HCEC 1CT (cell line): ENCODE measurements around the gene GCLM.
"Not testable (repeated sequence)": the region's sequence is repeated elsewhere in the genome, so short reads cannot be mapped to it uniquely, and the experiment has no call there.

ENCODE experiments used
- DNase-seq: peaks from one replicate; pipeline ENCODE4 v3.0.0-alpha.2; 2017

The GCLM gene

GRCh38 chr1:93909146-93910050, at the start of gene GCLM:
Gene GCLM (minus strand): TSS chr1:93909430. CDS start chr1:93909163, 267 bp downstream.
- DNase-seq: peak; percentile 94

GRCh38 chr1:93958726-93959100, 49.5 kb upstream of the GCLM start:
- no peak for DNase-seq

GRCh38 chr1:93958032-93958725, 48.9 kb upstream of the GCLM start:
- peak; percentile 1 for DNase-seq

GRCh38 chr1:93955765-93956164, 46.5 kb upstream of the GCLM start:
- no peak for DNase-seq

- not testable (repeated sequence) for DNase-seq
Measured at GRCh38 chr1:93947002-93947686, 37.9 kb upstream of the GCLM start.

GRCh38 chr1:93938461-93939145, 29.4 kb upstream of the GCLM start:
- DNase-seq: no peak

GRCh38 chr1:93937997-93938396, 28.8 kb upstream of the GCLM start:
- DNase-seq: no peak

GRCh38 chr1:93925206-93925605, 16.0 kb upstream of the GCLM start:
- DNase-seq: no peak

GRCh38 chr1:93919780-93920179, 10.6 kb upstream of the GCLM start:
- no peak for DNase-seq

GRCh38 chr1:93917302-93917701, 8.1 kb upstream of the GCLM start:
- DNase-seq: no peak

GRCh38 chr1:93910880-93911279, 1.6 kb upstream of the GCLM start:
- DNase-seq: not testable (repeated sequence)

GRCh38 chr1:93910305-93910704, 1.1 kb upstream of the GCLM start:
- no peak for DNase-seq

GRCh38 chr1:93908394-93909145, 660 bp downstream of the GCLM start:
- DNase-seq: peak; percentile 2

GRCh38 chr1:93907718-93908117, 1.5 kb downstream of the GCLM start:
- peak; percentile 35 for DNase-seq

GRCh38 chr1:93906480-93906879, 2.8 kb downstream of the GCLM start:
- DNase-seq: no peak

GRCh38 chr1:93905734-93906133, 3.5 kb downstream of the GCLM start:
- DNase-seq: peak; percentile 65

GRCh38 chr1:93905051-93905450, 4.2 kb downstream of the GCLM start:
- peak; percentile 8 for DNase-seq

GRCh38 chr1:93904228-93904627, 5.0 kb downstream of the GCLM start:
- peak; percentile 11 for DNase-seq

GRCh38 chr1:93900723-93901504, 8.3 kb downstream of the GCLM start:
- no peak for DNase-seq

- no peak for DNase-seq
Measured at GRCh38 chr1:93899543-93900207, 9.6 kb downstream of the GCLM start.

- no peak for DNase-seq
Measured at GRCh38 chr1:93888900-93889299, 20.3 kb downstream of the GCLM start.
